HCT116 (cell line): ENCODE measurements around the gene GRM5. TPM values are rescaled to one million over a fixed set of nuclear protein-coding genes. Genes with fewer than 3 reads are reported as not detected.
"Not testable (repeated sequence)": the region's sequence is repeated elsewhere in the genome, so short reads cannot be mapped to it uniquely, and the experiment has no call there.

Experiments used
- ATAC-seq: fragments of 200-7000 bp; cut with Tn5 transposase; 2 replicates; pipeline ENCODE4 v1.9.1; 2020; ENCODE audit warnings: mild to moderate bottlenecking, moderate library complexity
- BruUV-seq: library from RNA; stranded (reverse); fragments of 400-500 nt; replicated peaks from 2 replicates; lab custom pipeline; 2021; lab: Mats Ljungman, UMichigan
- CTCF ChIA-PET: fragments of 300-600 bp; sonication (Branson Sonifier 250); formaldehyde crosslinking; loops from one replicate; lab custom pipeline; 2021; ENCODE audit warnings: antibody characterized with exemption; lab: Charles Lee
- POLR2A ChIA-PET: fragments of 300-600, 350-600 bp; sonication (Branson Sonifier 250); formaldehyde crosslinking; loops from one replicate; lab custom pipeline; 2021; ENCODE audit warnings: antibody characterized with exemption; lab: Charles Lee
- RAD21 ChIA-PET, 2 experiments: fragments of 300-600 bp; sonication (Branson Sonifier 250); formaldehyde crosslinking; loops; one replicate each; lab custom pipeline; 2023; ENCODE audit warnings: low total read pairs in 2 of 2; ENCODE audit not compliant: uncharacterized antibody in 2 of 2, unreplicated experiment in 2 of 2, low non-redundant PET in 1 of 2; lab: Charles Lee
- DNase-seq: peaks from one replicate; pipeline ENCODE4 v3.0.0-alpha.2; 2010; ENCODE audit warnings: low read depth, low spot score
- H2AFZ ChIP-seq: fragments of 200-600 bp; shearing (Covaris generic), sonication (generic); 2 replicates; pipeline ENCODE4 v1.6.1; 2017; ENCODE audit warnings: low read depth, mixed run types, mixed read lengths, antibody characterized with exemption, low read length; ENCODE audit not compliant: poor library complexity, severe bottlenecking
- H3K27ac ChIP-seq: 2 replicates; pipeline ENCODE4 v1.5.1; 2012; ENCODE audit warnings: low read depth, low read length
- H3K27me3 ChIP-seq: fragments of 200-600 bp; sonication (generic); 2 replicates; pipeline ENCODE4 v1.6.1; 2016; ENCODE audit warnings: mixed run types, low read length, mixed read lengths; ENCODE audit not compliant: insufficient read depth
- H3K36me3 ChIP-seq, 2 experiments: fragments of 200-500 bp in 1 of 2; fragments of 200-600 bp in 1 of 2; sonication (Bioruptor generic) in 1 of 2; sonication (generic) in 1 of 2; 2 replicates each; pipeline versions ENCODE4 v1.5.1 to v1.6.1; 2014 to 2016; ENCODE audit warnings: low read length in 2 of 2, inconsistent platforms in 1 of 2, mixed read lengths in 1 of 2, mixed run types in 1 of 2; ENCODE audit not compliant: insufficient read depth in 2 of 2, control insufficient read depth in 1 of 2
- H3K4me1 ChIP-seq, 2 experiments: fragments of 200-600 bp in 1 of 2; sonication (generic) in 1 of 2; 2 replicates each; pipeline versions ENCODE4 v1.5.1 to v1.6.1; 2012 to 2017; ENCODE audit warnings: low read length in 2 of 2, inconsistent platforms in 1 of 2, mild to moderate bottlenecking in 1 of 2, mixed read lengths in 1 of 2, mixed run types in 1 of 2, moderate library complexity in 1 of 2; ENCODE audit not compliant: insufficient read depth in 2 of 2, control insufficient read depth in 1 of 2
- H3K4me2 ChIP-seq: fragments of 200-600 bp; sonication (generic); 2 replicates; pipeline ENCODE4 v1.6.1; 2017; ENCODE audit warnings: mixed run types, low read length, mixed read lengths
- H3K4me3 ChIP-seq, 2 experiments: fragments of 200-600 bp in 1 of 2; sonication (generic) in 1 of 2; replicated peaks in 1 of 2; 2 replicates each; pipeline ENCODE4 v1.5.1; 2011 to 2016; ENCODE audit warnings: low read length in 2 of 2, control low read depth in 1 of 2, low read depth in 1 of 2, mild to moderate bottlenecking in 1 of 2, mixed read lengths in 1 of 2, mixed run types in 1 of 2
- H3K79me2 ChIP-seq: fragments of 200-600 bp; sonication (generic); 2 replicates; pipeline ENCODE4 v1.6.1; 2017; ENCODE audit warnings: mild to moderate bottlenecking, mixed run types, low read length, moderate library complexity, mixed read lengths; ENCODE audit not compliant: insufficient read depth
- H3K9ac ChIP-seq: fragments of 200-600 bp; sonication (generic); 2 replicates; pipeline ENCODE4 v1.6.1; 2016; ENCODE audit warnings: low read length, mixed read lengths
- H3K9me2 ChIP-seq: fragments of 200-600 bp; sonication (generic), shearing (Covaris generic); 2 replicates; pipeline ENCODE4 v1.6.1; 2017; ENCODE audit warnings: mixed run types, mild to moderate bottlenecking, moderate library complexity; ENCODE audit not compliant: insufficient read depth
- H3K9me3 ChIP-seq, 2 experiments: fragments of 200-500 bp in 1 of 2; fragments of 200-600 bp in 1 of 2; sonication (Bioruptor generic) in 1 of 2; sonication (generic) in 1 of 2; 2 replicates each; pipeline ENCODE4 v1.6.1; 2014 to 2017; ENCODE audit warnings: low read length in 2 of 2, mixed read lengths in 2 of 2, inconsistent platforms in 1 of 2, low read depth in 1 of 2, mild to moderate bottlenecking in 1 of 2, mixed run types in 1 of 2, moderate library complexity in 1 of 2; ENCODE audit not compliant: control insufficient read depth in 1 of 2, insufficient read depth in 1 of 2
- H4K20me1 ChIP-seq: fragments of 200-600 bp; sonication (generic), shearing (Covaris generic); 2 replicates; pipeline ENCODE4 v1.6.1; 2017; ENCODE audit warnings: mixed run types, mild to moderate bottlenecking, moderate library complexity; ENCODE audit not compliant: insufficient read depth
- ELF1 ChIP-seq: IDR thresholded peaks from 2 replicates; pipeline ENCODE4 v1.6.1; 2012; ENCODE audit warnings: low read depth, borderline replicate concordance
- RAD21 ChIP-seq: IDR thresholded peaks from 2 replicates; pipeline ENCODE4 v1.6.1; 2012; ENCODE audit warnings: low read depth, mild to moderate bottlenecking
- intact Hi-C: fragments of 100-400 bp; cut with micrococcal nuclease; formaldehyde crosslinking; loops from 2 replicates; pipeline ENCODE4 v1.10.0; 2022
- total RNA-seq: library from RNA; stranded (reverse); gene quantifications from one replicate; pipeline ENCODE4 v1.2.1, GENCODE V29; 2021; ENCODE audit not compliant: unreplicated experiment
- TF ChIP-seq, protein P1 (sequence below), 3 experiments: fragments of 200-600 bp in 1 of 3; sonication (generic) in 1 of 3; IDR thresholded peaks in 2 of 3; conservative IDR thresholded peaks in 1 of 3; 2 replicates each; pipeline ENCODE4 v1.5.1; 2012 to 2017; ENCODE audit warnings: low read depth in 2 of 3, low read length in 2 of 3, antibody characterized with exemption in 1 of 3, borderline replicate concordance in 1 of 3, control low read depth in 1 of 3, mild to moderate bottlenecking in 1 of 3, mixed read lengths in 1 of 3, mixed run types in 1 of 3, moderate library complexity in 1 of 3; ENCODE audit not compliant: insufficient read depth in 1 of 3

Gene GRM5
- total RNA-seq, 1 experiment from 2014 or later: not detected

GRCh38 chr11:88886796-88887195 is 179.0 kb downstream of the GRM5 start:
- H3K27ac ChIP-seq: no peak overlapping the region
- no TSS peak for BruUV-seq
- no peaks in the 10 kb centered on the region; a peak in 1 of 4 replicates for H3K9me3 ChIP-seq
- no peaks in the 10 kb centered on the region for H4K20me1 ChIP-seq
- ATAC-seq: peak; percentile 94
- no peak overlapping the region for H3K4me2 ChIP-seq
- peak overlapping the region; percentile 21 for H2AFZ ChIP-seq
- no peaks in the 10 kb centered on the region for H3K4me1 ChIP-seq
- H3K9me2 ChIP-seq: no peaks in the 10 kb centered on the region
- peak; percentile 55 for DNase-seq
- no peaks in the 10 kb centered on the region for H3K36me3 ChIP-seq
- no peak overlapping the region for H3K4me3 ChIP-seq
- RAD21 ChIA-PET: interaction anchor here in 1 of 2 experiments (0.9 kb wide), 1 partner anchor 870 kb away, joined by 4 read pairs; no protein-coding TSS in a partner anchor
- intact Hi-C loops: loop anchor here (2.0 to 5.0 kb wide), 6 partner anchors 342 to 1534 kb away; no protein-coding TSS in a partner anchor
- no peaks in the 10 kb centered on the region for H3K27me3 ChIP-seq
- TF ChIP-seq, protein P1, sequence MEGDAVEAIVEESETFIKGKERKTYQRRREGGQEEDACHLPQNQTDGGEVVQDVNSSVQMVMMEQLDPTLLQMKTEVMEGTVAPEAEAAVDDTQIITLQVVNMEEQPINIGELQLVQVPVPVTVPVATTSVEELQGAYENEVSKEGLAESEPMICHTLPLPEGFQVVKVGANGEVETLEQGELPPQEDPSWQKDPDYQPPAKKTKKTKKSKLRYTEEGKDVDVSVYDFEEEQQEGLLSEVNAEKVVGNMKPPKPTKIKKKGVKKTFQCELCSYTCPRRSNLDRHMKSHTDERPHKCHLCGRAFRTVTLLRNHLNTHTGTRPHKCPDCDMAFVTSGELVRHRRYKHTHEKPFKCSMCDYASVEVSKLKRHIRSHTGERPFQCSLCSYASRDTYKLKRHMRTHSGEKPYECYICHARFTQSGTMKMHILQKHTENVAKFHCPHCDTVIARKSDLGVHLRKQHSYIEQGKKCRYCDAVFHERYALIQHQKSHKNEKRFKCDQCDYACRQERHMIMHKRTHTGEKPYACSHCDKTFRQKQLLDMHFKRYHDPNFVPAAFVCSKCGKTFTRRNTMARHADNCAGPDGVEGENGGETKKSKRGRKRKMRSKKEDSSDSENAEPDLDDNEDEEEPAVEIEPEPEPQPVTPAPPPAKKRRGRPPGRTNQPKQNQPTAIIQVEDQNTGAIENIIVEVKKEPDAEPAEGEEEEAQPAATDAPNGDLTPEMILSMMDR (IDR thresholded peaks at IDR 0.05 in 2 of 3, conservative IDR thresholded peaks at IDR 0.05 in 1 of 3; ENCODE audit: borderline replicate concordance in 1 of 3, insufficient read depth in 1 of 3, low read depth in 2 of 3, low read length in 2 of 3): peak; percentile 59 to 66 (median 59)
- TF ChIP-seq RAD21: peak; percentile 86
- no peak for TF ChIP-seq ELF1
- TF ChIP-seq, all 23 proteins: peak for 2
- POLR2A ChIA-PET: no interaction called here
- CTCF ChIA-PET: interaction anchor here (1.1 to 2.4 kb wide), 5 partner anchors 13 to 1466 kb away, joined by 3 to 14 read pairs (median 5); no protein-coding TSS in a partner anchor
- Histone ChIP-seq H3K9ac (no peak overlapping the region), H3K79me2 (no peaks in the 10 kb centered on the region)

GRCh38 chr11:88882800-88883199 is 183.0 kb downstream of the GRM5 start:
- H3K4me1 ChIP-seq, H3K79me2 ChIP-seq, RAD21 ChIA-PET, H3K27ac ChIP-seq, CTCF ChIA-PET, DNase-seq, H4K20me1 ChIP-seq, BruUV-seq, intact Hi-C loops, H3K9ac ChIP-seq, ATAC-seq, H3K36me3 ChIP-seq, H3K4me3 ChIP-seq, H3K4me2 ChIP-seq, H3K27me3 ChIP-seq, H3K9me2 ChIP-seq, POLR2A ChIA-PET, H3K9me3 ChIP-seq, H2AFZ ChIP-seq: not testable (repeated sequence)
